Hematopoietic multipotent progenitor cell treated with erythropoietin and hydrocortisone succinate and interleukin-3 and kit ligand, for 17 days (in vitro differentiated cells): ENCODE measurements around the gene KRT74.

ENCODE experiments used
- DNase-seq: peaks from one replicate; pipeline ENCODE4 v3.0.0-alpha.2; 2015; ENCODE audit warnings: low spot score

KRT74 gene

GRCh38 chr12:52537101-52537500 is 36.5 kb downstream of the KRT74 start:
- DNase-seq, result no peak

DNA sequence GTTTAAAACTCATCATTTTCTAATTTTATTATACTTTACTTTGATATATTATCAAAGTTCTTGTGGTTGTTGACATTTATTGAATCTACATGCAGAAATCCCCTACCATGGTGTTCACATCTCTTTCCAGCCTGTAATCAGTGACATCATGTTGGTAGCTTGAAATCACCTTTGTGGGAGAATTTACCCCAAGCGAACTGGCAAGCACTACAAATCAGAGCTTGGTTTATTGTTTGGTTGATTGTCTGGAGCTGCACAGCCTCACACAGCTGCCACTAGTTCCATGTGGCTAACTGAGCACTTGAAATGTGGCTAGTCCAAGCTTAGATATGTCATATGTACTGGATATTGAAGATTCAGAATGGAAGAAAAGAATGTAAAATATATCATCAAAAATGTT is 38.1 kb downstream of the KRT74 start:
- no peak for DNase-seq

GRCh38 chr12:52534482-52534881 is 39.2 kb downstream of the KRT74 start:
- DNase-seq, result no peak

DNA sequence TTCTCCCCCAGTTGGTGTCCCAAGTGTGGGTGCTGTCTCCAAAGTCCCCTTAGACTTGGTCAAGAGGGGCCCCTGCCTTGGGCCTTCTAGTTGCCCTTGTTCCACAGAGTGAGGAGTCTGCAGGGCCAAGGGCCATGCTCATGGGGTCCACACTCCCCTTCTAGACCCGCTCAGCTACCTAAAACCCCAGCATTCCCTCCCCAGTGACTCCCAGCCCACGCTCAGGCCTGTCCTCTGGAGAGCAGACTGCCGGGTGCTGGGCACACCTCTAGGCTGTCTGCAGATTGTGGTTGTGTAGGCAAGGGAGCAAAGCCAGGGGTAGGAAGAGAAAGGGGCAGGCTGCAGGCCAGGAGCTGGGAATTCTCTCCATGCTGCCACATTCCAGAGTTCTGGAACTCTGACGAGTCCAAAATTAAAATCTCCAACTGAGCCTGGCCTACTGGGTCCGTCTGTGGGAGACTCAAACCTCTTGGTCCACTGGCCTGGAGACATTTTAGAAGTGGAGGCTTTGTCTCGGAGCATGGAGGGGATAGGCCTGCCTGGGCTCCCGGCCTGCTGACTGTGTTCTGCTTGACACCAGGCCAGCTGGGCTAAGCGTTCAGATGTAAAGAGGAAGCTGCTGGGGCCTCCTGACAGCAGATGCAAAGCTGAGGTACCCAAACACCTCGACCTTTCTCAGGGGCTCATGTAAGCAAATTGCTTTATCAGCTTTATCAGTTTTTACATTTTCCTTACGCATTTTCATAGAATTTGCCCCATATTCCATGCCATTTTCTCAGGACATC is 39.8 kb downstream of the KRT74 start:
- DNase-seq, result no peak

GRCh38 chr12:52532636-52533035 is 41.0 kb downstream of the KRT74 start:
- DNase-seq, result no peak

DNA sequence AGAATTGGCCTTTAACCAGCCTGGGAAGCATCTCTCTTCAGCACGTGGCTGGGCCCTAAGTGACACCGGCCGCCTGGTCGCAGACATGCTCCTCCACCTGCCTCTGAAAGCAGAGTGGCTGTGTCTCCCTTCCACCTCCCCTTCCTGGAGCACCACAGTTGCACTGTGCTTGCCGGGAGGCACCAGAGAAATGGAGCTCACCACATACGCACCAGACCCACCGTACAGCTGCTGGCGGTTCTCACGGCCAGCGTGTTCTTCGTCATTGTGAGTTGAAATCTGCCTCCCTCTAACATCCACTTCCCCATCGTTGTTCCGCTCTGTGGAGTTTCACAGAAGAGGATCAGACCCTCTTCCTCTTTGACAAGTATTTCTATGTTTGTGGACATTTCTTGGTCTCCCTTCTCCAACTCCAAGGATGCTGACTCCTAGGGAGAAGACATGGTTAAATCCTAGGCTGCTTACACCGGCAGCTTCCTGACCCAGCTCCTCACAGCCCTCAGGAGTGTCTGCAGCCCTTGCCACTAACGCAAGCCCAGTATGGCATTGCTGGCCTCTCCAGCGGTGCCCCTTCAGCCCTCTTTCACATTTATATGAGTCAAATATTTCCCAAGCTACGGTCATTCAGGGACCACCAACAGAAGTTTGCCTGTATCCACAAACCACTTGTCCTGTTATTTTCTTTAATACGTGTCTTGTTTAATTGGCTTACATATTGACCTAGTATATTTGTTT is 41.9 kb downstream of the KRT74 start:
- no peak for DNase-seq

DNA sequence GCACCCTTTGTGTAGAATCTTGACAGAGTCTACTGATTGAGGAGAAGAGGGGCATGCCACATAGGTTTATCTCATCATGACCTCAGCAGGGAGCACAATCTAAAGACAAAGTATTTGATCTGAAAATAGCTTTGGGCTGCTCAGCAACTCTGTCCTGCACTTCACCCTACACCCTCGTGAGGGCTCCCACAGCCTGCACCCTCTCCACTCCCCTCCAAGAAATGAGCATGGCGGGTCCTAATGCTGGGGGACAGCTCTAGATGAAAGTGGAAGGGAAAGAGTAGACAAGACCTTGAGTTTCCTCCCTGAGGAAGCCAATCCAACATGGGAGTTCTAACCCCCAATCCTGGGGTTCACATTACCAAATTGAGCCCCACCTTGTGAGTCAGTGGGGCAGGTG is 42.7 kb downstream of the KRT74 start:
- DNase-seq, result no peak

DNA sequence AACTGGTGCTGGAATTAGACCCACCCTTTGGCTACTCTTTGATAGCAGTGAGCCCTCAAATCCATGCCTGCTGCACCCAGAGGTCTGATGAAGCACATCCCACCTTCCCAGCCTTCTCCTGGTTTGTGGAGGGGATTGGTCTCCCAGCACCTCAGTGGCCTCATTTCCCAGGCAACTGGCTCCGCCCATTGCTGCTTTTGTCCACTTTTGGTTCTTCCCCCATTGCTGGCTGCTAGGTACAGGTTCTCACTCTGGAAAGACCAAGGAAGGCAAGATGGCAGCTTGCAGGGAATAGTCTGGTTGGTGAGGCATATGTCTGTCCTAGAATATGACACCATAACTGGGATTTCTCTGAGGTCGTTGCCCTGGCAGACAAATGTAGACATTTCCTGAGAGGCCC is 43.3 kb downstream of the KRT74 start:
- no peak for DNase-seq

DNA sequence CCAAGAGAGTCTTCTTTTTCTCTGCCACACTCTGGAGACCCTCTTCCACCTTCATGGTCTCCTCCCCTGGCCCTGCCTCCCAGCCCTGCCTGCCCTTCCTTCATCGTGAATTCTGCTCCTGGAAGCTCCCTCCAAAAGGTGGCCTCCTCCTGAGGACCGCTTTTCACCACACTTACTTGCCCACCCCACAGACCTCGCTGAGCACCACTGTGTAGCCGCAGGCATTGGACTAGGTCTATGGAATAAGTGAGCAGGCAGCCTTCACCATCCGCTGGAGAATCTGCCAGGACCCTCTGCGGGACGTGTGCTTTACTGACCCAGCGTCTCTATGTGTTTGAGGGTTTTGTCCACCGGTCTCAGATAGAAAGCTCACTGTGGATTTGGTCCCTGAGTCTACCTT is 43.8 kb downstream of the KRT74 start:
- DNase-seq, result no peak

DNA sequence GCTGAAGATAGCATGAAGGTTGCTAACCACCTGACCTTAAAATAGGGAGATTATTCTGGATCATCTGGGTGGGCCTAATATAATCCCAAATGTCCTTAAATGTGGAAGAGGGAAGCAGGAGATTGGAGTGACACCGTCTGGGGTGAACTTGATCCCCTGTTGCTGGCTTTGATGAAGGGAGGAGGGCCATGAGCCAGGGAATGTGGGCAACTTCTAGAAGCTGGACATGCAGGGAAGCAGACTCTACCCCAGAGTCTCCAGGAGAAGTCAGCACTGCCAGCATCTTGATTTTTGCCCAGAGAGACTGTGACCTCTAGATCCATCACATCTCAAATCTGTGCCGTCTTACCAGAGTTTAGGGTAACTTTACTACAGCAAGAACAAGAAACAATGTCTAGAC is 44.2 kb downstream of the KRT74 start:
- DNase-seq, result no peak

DNA sequence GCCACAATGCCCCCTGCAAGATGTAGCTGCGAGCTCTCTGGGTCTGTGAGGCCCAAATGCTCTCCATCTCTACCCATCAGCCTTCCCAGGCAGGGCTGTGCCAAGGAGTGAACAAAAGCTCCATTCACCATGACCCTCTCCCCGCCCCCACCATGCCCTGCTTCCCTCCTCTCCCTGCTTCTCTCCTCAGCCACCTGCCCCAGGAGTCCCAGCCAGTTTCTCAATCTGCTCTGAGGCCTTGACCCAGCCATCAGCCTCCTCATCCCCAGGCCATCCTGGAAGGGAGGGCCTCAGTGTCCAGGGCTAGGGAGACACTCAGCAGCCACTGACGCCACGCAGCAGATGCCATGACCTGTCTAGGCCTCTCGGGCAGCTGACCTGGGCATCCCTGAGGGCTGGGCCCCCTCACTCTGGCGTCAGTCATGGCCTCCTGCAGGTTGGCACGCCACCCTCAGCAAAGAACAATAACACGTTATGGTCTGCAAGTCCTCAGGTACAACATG is 45.0 kb downstream of the KRT74 start:
- no peak for DNase-seq

DNA sequence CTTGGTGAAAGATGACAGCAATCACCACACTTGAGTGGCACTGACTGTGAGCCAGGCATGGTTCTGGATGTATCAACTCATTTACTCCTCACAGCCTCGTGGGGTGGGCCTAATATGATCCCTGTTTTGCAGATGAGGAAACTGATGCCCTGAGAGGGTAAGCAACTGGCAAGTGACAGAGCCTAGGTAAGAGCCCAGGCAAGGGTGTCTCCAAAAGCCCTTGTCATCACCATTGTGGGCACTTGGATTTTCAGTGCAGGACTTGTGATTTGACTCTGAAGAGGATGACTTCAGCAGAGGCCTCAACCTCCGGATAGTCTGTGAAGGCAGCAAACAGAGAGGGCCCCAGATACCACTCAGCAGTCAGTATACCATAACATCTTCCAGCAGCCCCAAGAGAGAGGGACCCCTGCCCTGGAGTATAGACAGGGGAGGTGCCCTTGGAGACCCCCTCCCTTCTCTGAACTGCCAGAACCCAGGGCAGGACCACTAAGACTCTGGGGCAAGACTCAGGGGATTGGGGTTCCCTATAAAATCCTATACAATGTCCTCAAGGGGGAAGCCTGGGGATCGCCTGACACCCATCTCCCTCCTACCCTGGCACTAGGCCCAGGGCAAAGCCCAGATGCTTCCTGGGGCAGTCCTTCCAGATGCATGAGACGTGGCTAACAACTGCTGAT is 46.4 kb downstream of the KRT74 start:
- DNase-seq, result no peak

- DNase-seq, result no peak
These were observed 47.1 kb downstream of the KRT74 start for GRCh38 chr12:52526511-52526951.

DNA sequence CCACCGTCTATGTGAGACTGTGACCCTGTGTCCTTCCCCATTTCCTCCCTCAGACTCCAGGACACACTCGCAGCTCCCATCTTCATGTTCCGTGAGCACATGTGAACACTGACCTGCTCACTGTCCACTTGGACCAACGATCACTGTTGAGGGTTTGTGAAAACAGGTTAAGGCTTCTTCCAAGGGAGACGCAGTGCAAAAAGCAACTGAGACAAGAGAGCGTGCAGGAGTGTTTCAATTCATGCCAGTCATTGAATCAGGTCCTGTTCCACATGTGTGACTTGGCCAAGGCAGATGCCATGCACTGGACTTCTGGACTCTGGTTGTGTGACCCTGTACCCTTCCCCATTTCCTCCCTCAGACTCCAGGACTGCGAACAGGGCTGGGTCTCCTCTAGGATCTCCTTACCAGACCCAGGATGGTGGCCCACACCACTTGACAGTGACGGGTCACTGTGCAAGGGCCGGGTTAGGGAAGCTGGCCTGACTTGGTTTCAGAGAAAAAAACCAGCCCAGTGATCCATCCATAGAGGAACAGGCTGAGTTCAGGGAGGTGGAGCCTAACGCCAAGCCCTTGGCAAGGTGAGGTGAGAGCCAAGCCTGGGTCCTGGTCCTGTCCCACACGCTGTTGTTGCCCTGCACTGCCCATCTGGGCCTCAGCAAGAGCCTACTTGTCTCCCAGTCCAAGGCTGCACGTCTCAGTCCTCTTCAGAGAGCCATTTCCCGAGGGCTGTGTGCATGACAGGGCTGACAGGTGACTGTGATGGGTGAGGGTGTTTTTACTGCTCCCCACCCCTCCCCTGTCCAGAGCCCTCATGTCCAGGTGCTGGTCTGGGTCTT is 47.8 kb downstream of the KRT74 start:
- no peak for DNase-seq

- DNase-seq, result no peak
These were observed 48.6 kb downstream of the KRT74 start for GRCh38 chr12:52524898-52525591.

- no peak for DNase-seq
These were observed 49.3 kb downstream of the KRT74 start for GRCh38 chr12:52524241-52524897.

GRCh38 chr12:52523824-52524223 is 49.8 kb downstream of the KRT74 start:
- no peak for DNase-seq

- DNase-seq, result no peak
These were observed 51.2 kb downstream of the KRT74 start for GRCh38 chr12:52522346-52523011.

DNA sequence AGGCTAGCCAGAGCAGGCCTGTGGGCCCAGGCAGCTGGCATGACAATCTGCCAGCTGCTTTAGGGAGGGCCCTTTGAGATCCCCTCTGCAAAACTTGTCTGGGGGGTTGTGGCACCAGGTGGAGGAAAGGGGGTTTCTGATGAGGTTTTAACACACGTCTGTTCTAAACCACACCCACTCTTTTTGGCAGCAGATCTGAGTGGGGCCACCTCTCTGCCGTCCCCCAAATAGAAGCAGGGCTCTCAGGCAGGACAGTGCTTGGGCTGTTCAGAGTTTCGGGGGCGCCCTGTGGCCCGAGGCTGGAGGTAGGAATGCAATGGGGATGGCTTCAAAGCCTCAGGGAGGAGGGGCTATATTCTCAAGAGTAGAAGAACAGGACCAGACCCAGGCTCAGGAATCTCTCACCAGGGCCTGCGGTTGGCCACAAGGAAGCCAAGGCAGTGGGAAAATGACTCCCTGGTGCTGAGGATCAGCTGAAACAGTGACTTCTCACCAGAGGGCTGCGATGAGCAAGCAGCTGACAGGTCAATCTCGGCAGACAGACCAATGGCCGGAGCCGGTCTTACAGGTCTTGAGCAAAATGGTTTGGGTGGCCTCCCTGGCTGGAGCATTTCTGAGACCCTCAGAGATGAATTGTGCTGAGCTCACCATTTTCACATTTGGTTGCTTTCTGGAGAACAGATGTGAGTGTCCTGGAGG is 51.9 kb downstream of the KRT74 start:
- DNase-seq, result no peak

DNA sequence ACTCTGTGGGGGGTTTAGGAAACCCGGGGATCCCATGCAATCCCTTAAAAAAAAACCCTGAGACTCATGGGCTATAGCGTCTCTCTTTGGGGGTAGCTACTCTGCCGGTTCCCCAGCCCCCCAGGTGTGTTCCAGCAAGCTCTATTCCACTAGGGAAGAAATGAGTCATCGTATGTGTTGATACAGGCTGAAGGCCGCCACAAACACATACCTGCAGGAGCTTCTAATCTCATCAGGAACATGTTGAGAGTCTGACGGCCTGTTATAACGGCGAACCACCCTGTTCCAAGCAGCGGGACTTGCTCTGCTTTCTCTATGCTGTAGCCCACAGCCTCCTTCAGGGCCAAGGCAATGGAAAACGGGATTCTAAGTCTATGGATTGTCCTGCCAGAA is 52.5 kb downstream of the KRT74 start:
- DNase-seq, result no peak
